ENCODE results near the gene SGIP1.

Gene SGIP1

GRCh38 chr1:66617362-66618184, 83.6 kb downstream of the SGIP1 start:
- DNase-seq, result no peak

- no peak for DNase-seq
These were observed 84.4 kb downstream of the SGIP1 start for GRCh38 chr1:66618390-66618789.

- no peak for DNase-seq
These were observed 89.9 kb downstream of the SGIP1 start for GRCh38 chr1:66623812-66624211.

- DNase-seq, result no peak
These were observed 90.6 kb downstream of the SGIP1 start for GRCh38 chr1:66624412-66625060.

- no peak for DNase-seq
These were observed 92.3 kb downstream of the SGIP1 start for GRCh38 chr1:66626261-66626660.

- no peak for DNase-seq
These were observed 95.0 kb downstream of the SGIP1 start for GRCh38 chr1:66628926-66629325.

GRCh38 chr1:66633159-66633558, 99.2 kb downstream of the SGIP1 start:
- DNase-seq, result no peak

GRCh38 chr1:66637146-66637545, 103.2 kb downstream of the SGIP1 start:
- DNase-seq, result no peak

GRCh38 chr1:66641891-66642473, 108.0 kb downstream of the SGIP1 start:
- DNase-seq, result no peak

GRCh38 chr1:66642992-66643391, 109.0 kb downstream of the SGIP1 start:
- DNase-seq, result no peak

GRCh38 chr1:66644331-66644730, 110.4 kb downstream of the SGIP1 start:
- DNase-seq, result no peak

GRCh38 chr1:66648901-66649595, 115.1 kb downstream of the SGIP1 start:
- no peak for DNase-seq

GRCh38 chr1:66652556-66652955, 118.6 kb downstream of the SGIP1 start:
- no peak for DNase-seq

- DNase-seq, result no peak
These were observed 120.7 kb downstream of the SGIP1 start for GRCh38 chr1:66654643-66655042.

GRCh38 chr1:66671455-66671854, 137.5 kb downstream of the SGIP1 start:
- no peak for DNase-seq

GRCh38 chr1:66676613-66677298, 142.8 kb downstream of the SGIP1 start:
- DNase-seq, result no peak

- no peak for DNase-seq
These were observed 144.2 kb downstream of the SGIP1 start for GRCh38 chr1:66678146-66678545.

- DNase-seq, result no peak
These were observed 145.2 kb downstream of the SGIP1 start for GRCh38 chr1:66679140-66679539.

- DNase-seq, result no peak
These were observed 147.7 kb downstream of the SGIP1 start for GRCh38 chr1:66681686-66682085.

GRCh38 chr1:66682106-66682505, 148.2 kb downstream of the SGIP1 start:
- DNase-seq, result no peak

- no peak for DNase-seq
These were observed 150.4 kb downstream of the SGIP1 start for GRCh38 chr1:66684353-66684752.

- DNase-seq, result no peak
These were observed 151.3 kb downstream of the SGIP1 start for GRCh38 chr1:66685265-66685664.

GRCh38 chr1:66685670-66686069, 151.7 kb downstream of the SGIP1 start:
- no peak for DNase-seq
